Mesendoderm (in vitro differentiated cells): Measurements from ENCODE around the gene SPZ1.

Experiments used
- DNase-seq: peaks from one replicate; pipeline ENCODE4 v3.0.0; 2013
- H2AK5ac ChIP-seq: 2 replicates; pipeline ENCODE4 v1.6.1; 2013; ENCODE audit warnings: low read length, inconsistent platforms
- H2BK120ac ChIP-seq: 2 replicates; pipeline ENCODE4 v1.6.1; 2013; ENCODE audit warnings: low read depth, mild to moderate bottlenecking, low read length, moderate library complexity, mixed read lengths
- H2BK15ac ChIP-seq: replicated peaks from 2 replicates; pipeline ENCODE4 v1.6.1; 2013; ENCODE audit warnings: low read depth, mild to moderate bottlenecking, moderate library complexity
- H2BK5ac ChIP-seq: 2 replicates; pipeline ENCODE4 v1.6.1; 2013; ENCODE audit warnings: low read length, inconsistent platforms
- H3K18ac ChIP-seq: 2 replicates; pipeline ENCODE4 v1.6.1; 2013; ENCODE audit warnings: mild to moderate bottlenecking, low read length, mixed read lengths
- H3K23ac ChIP-seq: one replicate; pipeline ENCODE4 v1.6.1; 2013; ENCODE audit warnings: low read length
- H3K27ac ChIP-seq: 2 replicates; pipeline ENCODE4 v1.5.1; 2013; ENCODE audit warnings: low read depth, mild to moderate bottlenecking, inconsistent platforms, low read length, moderate library complexity
- H3K27me3 ChIP-seq: 2 replicates; pipeline ENCODE4 v1.6.1; 2013; ENCODE audit warnings: low read length, control low read depth, mild to moderate bottlenecking, inconsistent platforms; ENCODE audit not compliant: insufficient read depth, poor library complexity
- H3K36me3 ChIP-seq: 2 replicates; pipeline ENCODE4 v1.6.1; 2013; ENCODE audit warnings: low read length, inconsistent platforms; ENCODE audit not compliant: control insufficient read depth, insufficient read depth
- H3K4ac ChIP-seq: one replicate; pipeline ENCODE4 v1.6.1; 2013; ENCODE audit warnings: low read depth, mild to moderate bottlenecking, low read length, moderate library complexity
- H3K4me1 ChIP-seq: 2 replicates; pipeline ENCODE4 v1.6.1; 2013; ENCODE audit warnings: low read depth, low read length, inconsistent platforms; ENCODE audit not compliant: control insufficient read depth
- H3K4me2 ChIP-seq: 2 replicates; pipeline ENCODE4 v1.6.1; 2013; ENCODE audit warnings: low read length
- H3K4me3 ChIP-seq: 2 replicates; pipeline ENCODE4 v1.5.1; 2013; ENCODE audit warnings: mild to moderate bottlenecking, low read length
- H3K56ac ChIP-seq: one replicate; pipeline ENCODE4 v1.6.1; 2013; ENCODE audit warnings: low read length
- H3K79me1 ChIP-seq: 2 replicates; pipeline ENCODE4 v1.6.1; 2013; ENCODE audit warnings: low read length, inconsistent platforms
- H3K79me2 ChIP-seq: 2 replicates; pipeline ENCODE4 v1.6.1; 2013; ENCODE audit warnings: mild to moderate bottlenecking, low read length; ENCODE audit not compliant: control insufficient read depth, insufficient read depth
- H3K9ac ChIP-seq: 2 replicates; pipeline ENCODE4 v1.6.1; 2013; ENCODE audit warnings: low read length, inconsistent platforms
- H4K5ac ChIP-seq: one replicate; pipeline ENCODE4 v1.6.1; 2013; ENCODE audit warnings: low read length
- H4K8ac ChIP-seq: one replicate; pipeline ENCODE4 v1.6.1; 2013; ENCODE audit warnings: low read depth, mild to moderate bottlenecking, control low read depth, low read length, moderate library complexity
- WGBS: extraction: QIAGEN DNeasy Blood & Tissue Kit; methylation state at CpG from one replicate; pipeline ENCODE4 v1.1.7; 2013; ENCODE audit warnings: low lambda C conversion rate, missing lambda C conversion rate; ENCODE audit not compliant: insufficient coverage; ENCODE audit errors: extremely low coverage; 5-methylcytosine and 5-hydroxymethylcytosine counted together

The SPZ1 gene

GRCh38 chr5:80309871-80310665 lies 9.7 kb upstream of the SPZ1 start:
- no peak overlapping the region for H3K4me2 ChIP-seq
- H3K36me3 ChIP-seq = no peaks in the 10 kb centered on the region
- no peak overlapping the region for H3K4me3 ChIP-seq
- H3K9ac ChIP-seq = no peak overlapping the region
- no peaks in the 10 kb centered on the region for H3K27me3 ChIP-seq
- no peak overlapping the region for H2BK120ac ChIP-seq
- H3K56ac ChIP-seq = no peak overlapping the region
- no peaks in the 10 kb centered on the region for H3K4me1 ChIP-seq
- DNase-seq = no peak
- no peak overlapping the region for H2BK15ac ChIP-seq
- no peak overlapping the region for H3K18ac ChIP-seq
- H3K79me2 ChIP-seq = no peaks in the 10 kb centered on the region
- no peak overlapping the region for H2AK5ac ChIP-seq
- H3K79me1 ChIP-seq = no peaks in the 10 kb centered on the region
- H2BK5ac ChIP-seq = no peak overlapping the region
- no peak overlapping the region for H3K23ac ChIP-seq
- H4K8ac ChIP-seq = no peak overlapping the region
- no peak overlapping the region for H4K5ac ChIP-seq
- H3K27ac ChIP-seq = no peak overlapping the region
- WGBS = no CpG with 5 or more reads among the region's 34 CpGs
- H3K4ac ChIP-seq = no peak overlapping the region

DNA sequence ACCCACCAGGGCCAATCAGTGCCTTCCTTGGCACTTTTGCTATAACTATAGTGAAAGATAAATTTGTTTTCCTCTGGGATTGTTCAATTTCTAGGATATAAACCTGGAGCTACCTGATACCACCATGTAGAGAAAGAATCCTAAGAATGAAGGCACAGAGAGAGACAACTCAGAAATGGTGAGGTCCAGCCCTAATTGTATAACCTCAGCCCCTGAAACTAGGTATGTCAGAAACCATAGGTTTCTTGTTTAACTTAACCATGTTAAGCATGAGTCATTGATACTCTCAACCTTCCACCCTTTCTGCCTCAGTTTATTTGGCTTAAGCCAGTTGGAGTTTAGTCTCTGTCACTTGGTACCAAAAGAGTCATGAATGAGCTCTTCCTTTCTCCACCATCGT lies 4.6 kb upstream of the SPZ1 start:
- H2BK120ac ChIP-seq = no peak overlapping the region
- no peaks in the 10 kb centered on the region for H3K27me3 ChIP-seq
- DNase-seq = no peak
- H3K27ac ChIP-seq = no peak overlapping the region
- no peak overlapping the region for H2BK5ac ChIP-seq
- H3K4ac ChIP-seq = no peak overlapping the region
- H3K56ac ChIP-seq = no peak overlapping the region
- no peaks in the 10 kb centered on the region for H3K36me3 ChIP-seq
- H3K23ac ChIP-seq = no peak overlapping the region
- no CpG with 5 or more reads among the region's 1 CpG for WGBS
- H3K79me2 ChIP-seq = no peaks in the 10 kb centered on the region
- no peaks in the 10 kb centered on the region for H3K79me1 ChIP-seq
- H3K4me2 ChIP-seq = no peak overlapping the region
- no peaks in the 10 kb centered on the region for H3K4me1 ChIP-seq
- H4K8ac ChIP-seq = no peak overlapping the region
- H2BK15ac ChIP-seq = no peak overlapping the region
- H3K9ac ChIP-seq = no peak overlapping the region
- no peak overlapping the region for H4K5ac ChIP-seq
- no peak overlapping the region for H2AK5ac ChIP-seq
- H3K4me3 ChIP-seq = no peak overlapping the region
- H3K18ac ChIP-seq = no peak overlapping the region

DNA sequence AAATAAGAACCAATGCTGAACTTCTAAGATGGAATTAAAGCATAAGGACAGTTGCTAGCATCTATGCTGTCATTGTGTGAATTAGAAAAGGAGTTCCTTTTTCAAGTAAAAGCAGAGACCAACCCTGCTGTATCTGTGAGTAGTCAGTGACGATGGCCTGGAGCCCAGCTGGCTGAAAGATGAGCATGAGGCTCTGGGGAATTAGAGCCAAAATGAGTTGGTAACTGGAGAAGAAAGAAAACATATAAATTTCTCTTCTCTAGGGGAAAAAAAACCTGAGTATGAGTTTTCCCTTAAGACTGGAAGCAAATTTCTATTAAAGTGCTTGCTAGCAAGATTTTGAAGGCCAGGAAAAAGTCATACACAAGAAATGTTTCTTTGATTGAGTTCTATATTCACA lies 1.6 kb upstream of the SPZ1 start:
- no peak overlapping the region for H3K23ac ChIP-seq
- no peak overlapping the region for H2BK15ac ChIP-seq
- no peak overlapping the region for H3K9ac ChIP-seq
- no peak for DNase-seq
- no peak overlapping the region for H2BK120ac ChIP-seq
- H3K4me3 ChIP-seq = no peak overlapping the region
- WGBS = no CpG with 5 or more reads among the region's 1 CpG
- H3K36me3 ChIP-seq = no peaks in the 10 kb centered on the region
- no peaks in the 10 kb centered on the region for H3K4me1 ChIP-seq
- no peak overlapping the region for H3K56ac ChIP-seq
- no peak overlapping the region for H2AK5ac ChIP-seq
- H3K27ac ChIP-seq = no peak overlapping the region
- no peak overlapping the region for H4K5ac ChIP-seq
- H3K4me2 ChIP-seq = no peak overlapping the region
- no peak overlapping the region for H2BK5ac ChIP-seq
- no peaks in the 10 kb centered on the region for H3K79me2 ChIP-seq
- no peak overlapping the region for H3K18ac ChIP-seq
- no peaks in the 10 kb centered on the region for H3K79me1 ChIP-seq
- H3K27me3 ChIP-seq = no peaks in the 10 kb centered on the region
- H3K4ac ChIP-seq = no peak overlapping the region
- H4K8ac ChIP-seq = no peak overlapping the region

GRCh38 chr5:80324912-80325311 lies 5.1 kb downstream of the SPZ1 start:
- WGBS = no CpG with 5 or more reads among the region's 1 CpG

GRCh38 chr5:80326468-80326867 lies 6.7 kb downstream of the SPZ1 start:
- Histone ChIP-seq H3K4me1 (no peaks in the 10 kb centered on the region), H2BK120ac (no peak overlapping the region), H2AK5ac (no peak overlapping the region), H3K27me3 (no peaks in the 10 kb centered on the region), H3K4ac (no peak overlapping the region), H2BK5ac (no peak overlapping the region), H4K5ac (no peak overlapping the region), H3K4me2 (no peak overlapping the region), H3K23ac (no peak overlapping the region), H2BK15ac (no peak overlapping the region), H3K56ac (no peak overlapping the region), H3K79me1 (no peaks in the 10 kb centered on the region), H3K27ac (no peak overlapping the region), H4K8ac (no peak overlapping the region), H3K79me2 (no peaks in the 10 kb centered on the region), H3K36me3 (no peaks in the 10 kb centered on the region), H3K18ac (no peak overlapping the region), H3K9ac (no peak overlapping the region), H3K4me3 (no peak overlapping the region)
- no peak for DNase-seq
- WGBS = no CpG with 5 or more reads among the region's 1 CpG

More at GRCh38 chr5:80324912-80325311, 5.1 kb downstream of the SPZ1 start:
- no peaks in the 10 kb centered on the region for H3K27me3 ChIP-seq
- H4K5ac ChIP-seq = no peak overlapping the region
- H4K8ac ChIP-seq = no peak overlapping the region
- H3K56ac ChIP-seq = no peak overlapping the region
- H2AK5ac ChIP-seq = no peak overlapping the region
- H2BK5ac ChIP-seq = no peak overlapping the region
- H3K23ac ChIP-seq = no peak overlapping the region
- H2BK15ac ChIP-seq = no peak overlapping the region
- H3K4me2 ChIP-seq = no peak overlapping the region
- no peak overlapping the region for H3K4me3 ChIP-seq
- H3K79me1 ChIP-seq = no peaks in the 10 kb centered on the region
- no peaks in the 10 kb centered on the region for H3K36me3 ChIP-seq
- H3K9ac ChIP-seq = no peak overlapping the region
- no peaks in the 10 kb centered on the region for H3K79me2 ChIP-seq
- no peaks in the 10 kb centered on the region for H3K4me1 ChIP-seq
- H3K27ac ChIP-seq = no peak overlapping the region
- no peak for DNase-seq
- no peak overlapping the region for H3K4ac ChIP-seq
- H2BK120ac ChIP-seq = no peak overlapping the region
- no peak overlapping the region for H3K18ac ChIP-seq

GRCh38 chr5:80337379-80337778 lies 17.6 kb downstream of the SPZ1 start:
- no peaks in the 10 kb centered on the region for H3K79me1 ChIP-seq
- H3K18ac ChIP-seq = no peak overlapping the region
- no peak for DNase-seq
- no peak overlapping the region for H2BK5ac ChIP-seq
- H3K4me2 ChIP-seq = no peak overlapping the region
- no peak overlapping the region for H2BK120ac ChIP-seq
- WGBS = no CpG with 5 or more reads among the region's 7 CpGs
- no peak overlapping the region for H3K56ac ChIP-seq
- H3K9ac ChIP-seq = no peak overlapping the region
- H3K79me2 ChIP-seq = no peaks in the 10 kb centered on the region
- no peak overlapping the region for H3K4ac ChIP-seq
- H3K27me3 ChIP-seq = no peaks in the 10 kb centered on the region
- H4K8ac ChIP-seq = peak overlapping the region; percentile 56
- no peak overlapping the region for H3K4me3 ChIP-seq
- no peak overlapping the region for H2BK15ac ChIP-seq
- H3K23ac ChIP-seq = no peak overlapping the region
- no peaks in the 10 kb centered on the region for H3K4me1 ChIP-seq
- no peaks in the 10 kb centered on the region for H3K36me3 ChIP-seq
- H4K5ac ChIP-seq = no peak overlapping the region
- no peak overlapping the region for H3K27ac ChIP-seq
- no peak overlapping the region for H2AK5ac ChIP-seq
